Osteoblast (primary cell): ENCODE results near the gene AKAP6. TPM values are rescaled to one million over a fixed set of nuclear protein-coding genes. Genes with fewer than 3 reads are reported as not detected.

ENCODE experiments used
- DNase-seq: peaks from one replicate; pipeline ENCODE4 v3.0.0; 2011; ENCODE audit warnings: low spot score, mixed read lengths; ENCODE audit not compliant: insufficient read length; ENCODE audit errors: missing footprints
- H2AFZ ChIP-seq: 2 replicates; pipeline ENCODE4 v1.6.0; 2011; ENCODE audit warnings: mild to moderate bottlenecking, low read length
- H3K27ac ChIP-seq: 2 replicates; pipeline ENCODE4 v1.5.1; 2011; ENCODE audit warnings: mild to moderate bottlenecking, low read depth, low read length, moderate library complexity
- H3K27me3 ChIP-seq: 2 replicates; pipeline ENCODE4 v1.6.0; 2012; ENCODE audit warnings: mild to moderate bottlenecking, control low read depth, inconsistent platforms, low read length, moderate library complexity; ENCODE audit not compliant: insufficient read depth
- H3K36me3 ChIP-seq: 2 replicates; pipeline ENCODE4 v1.5.1; 2011; ENCODE audit warnings: mild to moderate bottlenecking, low read length, control low read depth, moderate library complexity; ENCODE audit not compliant: insufficient read depth
- H3K4me1 ChIP-seq: 2 replicates; pipeline ENCODE4 v1.5.1; 2011; ENCODE audit warnings: mild to moderate bottlenecking, low read length, control low read depth, moderate library complexity; ENCODE audit not compliant: insufficient read depth
- H3K4me2 ChIP-seq: 2 replicates; pipeline ENCODE4 v1.6.0; 2011; ENCODE audit warnings: mild to moderate bottlenecking, low read length; ENCODE audit not compliant: insufficient read depth
- H3K4me3 ChIP-seq: fragments of 200-600 bp; sonication (generic); 3 replicates; pipeline ENCODE4 v1.5.1; 2012; ENCODE audit warnings: mild to moderate bottlenecking, low read length, inconsistent platforms; ENCODE audit not compliant: insufficient read depth
- H3K79me2 ChIP-seq: 2 replicates; pipeline ENCODE4 v1.6.0; 2012; ENCODE audit warnings: mild to moderate bottlenecking, low read length, control low read depth, inconsistent platforms; ENCODE audit not compliant: insufficient read depth
- H3K9me3 ChIP-seq: 2 replicates; pipeline ENCODE4 v1.5.1; 2011; ENCODE audit warnings: low read depth, low read length, control low read depth
- H4K20me1 ChIP-seq: 2 replicates; pipeline ENCODE4 v1.6.0; 2012; ENCODE audit warnings: mild to moderate bottlenecking, low read length, control low read depth; ENCODE audit not compliant: insufficient read depth
- total RNA-seq: library from RNA; depleted of rRNA; stranded (reverse); fragments of >200 nt; gene quantifications from 2 replicates; pipeline ENCODE4 v1.2.3, GENCODE V29; 2012
- TF ChIP-seq, protein P1 (sequence below): IDR thresholded peaks from 2 replicates; pipeline ENCODE4 v1.5.1; 2011; ENCODE audit warnings: mild to moderate bottlenecking, low read depth, low read length, moderate library complexity; ENCODE audit errors: extremely low read depth

Gene AKAP6
- total RNA-seq, 1 donor, result 2.2 TPM

DNA sequence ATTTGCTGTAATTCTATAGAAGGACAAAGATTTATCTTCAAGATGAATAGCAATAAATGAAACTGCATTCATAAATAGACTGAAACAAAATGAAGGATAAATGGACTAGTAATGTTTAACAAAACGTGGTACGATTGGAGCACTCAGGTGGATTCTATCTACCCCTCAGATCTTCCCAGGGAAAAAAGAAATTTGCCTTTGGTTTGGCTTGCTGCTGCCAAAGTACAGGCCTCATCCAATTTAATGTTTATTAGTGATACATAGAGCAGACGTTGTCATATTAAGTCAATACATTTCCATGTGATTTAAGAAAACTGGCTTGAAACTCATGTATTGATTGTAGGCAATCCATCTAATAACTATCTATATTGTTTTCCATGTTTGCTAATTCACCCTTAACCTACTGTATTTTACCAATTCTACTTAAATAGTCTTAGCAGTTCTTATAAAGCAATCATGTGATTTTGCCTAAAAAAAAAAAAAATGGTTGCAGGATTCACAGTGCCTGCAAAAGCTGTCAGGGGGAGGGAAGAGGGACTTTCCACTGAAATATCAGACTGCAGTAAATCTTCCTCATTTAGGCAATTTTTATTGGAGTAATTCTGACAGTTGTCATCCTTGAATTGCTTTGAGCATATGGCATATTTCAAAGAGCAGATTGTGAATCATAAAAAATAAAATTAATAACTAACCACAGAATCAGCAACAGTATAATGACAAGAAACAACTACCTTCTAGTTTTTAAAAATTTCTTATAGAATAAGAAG is 367.4 kb downstream of the AKAP6 start:
- H4K20me1 ChIP-seq, result no peaks in the 10 kb centered on the region
- H3K4me2 ChIP-seq, result no peak overlapping the region

DNA sequence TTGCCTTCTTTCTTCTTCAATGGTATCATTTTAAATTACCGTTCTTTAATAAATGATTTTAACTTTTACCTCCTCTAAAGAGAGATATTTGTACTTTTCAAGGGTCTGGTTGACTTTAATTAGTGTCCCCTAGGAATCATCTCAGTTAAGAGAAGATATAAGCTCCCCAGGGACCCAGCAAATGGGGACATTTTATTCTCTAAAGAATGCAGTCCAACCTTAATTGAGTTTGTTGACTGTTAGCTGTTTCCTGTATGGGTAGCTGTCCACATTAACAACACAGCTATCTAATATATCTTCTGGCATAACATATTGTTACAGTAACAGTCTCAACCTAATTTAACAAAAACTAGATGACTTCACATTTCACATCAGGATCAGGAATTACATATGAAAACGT is 368.0 kb downstream of the AKAP6 start:
- H3K4me2 ChIP-seq, result no peak overlapping the region
- no peaks in the 10 kb centered on the region for H4K20me1 ChIP-seq
- no peaks in the 10 kb centered on the region for H3K36me3 ChIP-seq
- H2AFZ ChIP-seq, result no peak overlapping the region
- H3K4me1 ChIP-seq, result peaks cover 23% of the 10 kb centered on the region
- H3K9me3 ChIP-seq, result no peaks in the 10 kb centered on the region
- H3K27me3 ChIP-seq, result no peaks in the 10 kb centered on the region
- H3K79me2 ChIP-seq, result no peaks in the 10 kb centered on the region
- TF ChIP-seq, protein P1, sequence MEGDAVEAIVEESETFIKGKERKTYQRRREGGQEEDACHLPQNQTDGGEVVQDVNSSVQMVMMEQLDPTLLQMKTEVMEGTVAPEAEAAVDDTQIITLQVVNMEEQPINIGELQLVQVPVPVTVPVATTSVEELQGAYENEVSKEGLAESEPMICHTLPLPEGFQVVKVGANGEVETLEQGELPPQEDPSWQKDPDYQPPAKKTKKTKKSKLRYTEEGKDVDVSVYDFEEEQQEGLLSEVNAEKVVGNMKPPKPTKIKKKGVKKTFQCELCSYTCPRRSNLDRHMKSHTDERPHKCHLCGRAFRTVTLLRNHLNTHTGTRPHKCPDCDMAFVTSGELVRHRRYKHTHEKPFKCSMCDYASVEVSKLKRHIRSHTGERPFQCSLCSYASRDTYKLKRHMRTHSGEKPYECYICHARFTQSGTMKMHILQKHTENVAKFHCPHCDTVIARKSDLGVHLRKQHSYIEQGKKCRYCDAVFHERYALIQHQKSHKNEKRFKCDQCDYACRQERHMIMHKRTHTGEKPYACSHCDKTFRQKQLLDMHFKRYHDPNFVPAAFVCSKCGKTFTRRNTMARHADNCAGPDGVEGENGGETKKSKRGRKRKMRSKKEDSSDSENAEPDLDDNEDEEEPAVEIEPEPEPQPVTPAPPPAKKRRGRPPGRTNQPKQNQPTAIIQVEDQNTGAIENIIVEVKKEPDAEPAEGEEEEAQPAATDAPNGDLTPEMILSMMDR, result no peak
- H3K4me3 ChIP-seq, result no peak overlapping the region
- no peak overlapping the region for H3K27ac ChIP-seq
- DNase-seq, result no peak

More for the DNA sequence above, 367.4 kb downstream of the AKAP6 start:
- no peak overlapping the region for H3K27ac ChIP-seq
- H3K79me2 ChIP-seq, result no peaks in the 10 kb centered on the region
- no peak for DNase-seq
- TF ChIP-seq, protein P1, result no peak
- no peaks in the 10 kb centered on the region for H3K36me3 ChIP-seq
- peaks cover 23% of the 10 kb centered on the region for H3K4me1 ChIP-seq
- no peak overlapping the region for H2AFZ ChIP-seq
- no peaks in the 10 kb centered on the region for H3K27me3 ChIP-seq
- H3K4me3 ChIP-seq, result no peak overlapping the region
- no peaks in the 10 kb centered on the region for H3K9me3 ChIP-seq

DNA sequence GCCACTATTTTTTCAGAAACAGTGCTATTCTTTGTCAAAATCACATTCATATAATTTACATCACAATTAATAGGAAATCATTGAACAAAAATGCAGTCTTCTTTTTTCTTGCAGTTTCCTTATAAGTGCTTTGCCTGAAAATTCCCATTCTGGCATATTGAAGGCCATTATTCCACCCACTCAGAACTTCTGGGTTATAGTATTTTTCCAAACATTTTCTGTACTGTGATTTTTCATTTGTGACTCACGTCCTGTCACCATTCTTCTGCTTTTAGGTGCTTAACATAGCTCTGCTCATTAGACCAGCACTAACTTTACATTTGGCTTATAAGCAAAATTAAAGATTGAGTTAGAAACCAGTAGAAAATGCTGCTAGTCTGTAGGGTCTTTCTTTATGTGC is 368.6 kb downstream of the AKAP6 start:
- Histone ChIP-seq H3K79me2 (no peaks in the 10 kb centered on the region), H3K4me1 (peaks cover 22% of the 10 kb centered on the region), H3K4me2 (no peak overlapping the region), H3K27me3 (no peaks in the 10 kb centered on the region), H4K20me1 (no peaks in the 10 kb centered on the region), H2AFZ (no peak overlapping the region), H3K27ac (no peak overlapping the region), H3K4me3 (no peak overlapping the region), H3K9me3 (no peaks in the 10 kb centered on the region), H3K36me3 (no peaks in the 10 kb centered on the region)
- DNase-seq, result no peak
- TF ChIP-seq, protein P1, result no peak

DNA sequence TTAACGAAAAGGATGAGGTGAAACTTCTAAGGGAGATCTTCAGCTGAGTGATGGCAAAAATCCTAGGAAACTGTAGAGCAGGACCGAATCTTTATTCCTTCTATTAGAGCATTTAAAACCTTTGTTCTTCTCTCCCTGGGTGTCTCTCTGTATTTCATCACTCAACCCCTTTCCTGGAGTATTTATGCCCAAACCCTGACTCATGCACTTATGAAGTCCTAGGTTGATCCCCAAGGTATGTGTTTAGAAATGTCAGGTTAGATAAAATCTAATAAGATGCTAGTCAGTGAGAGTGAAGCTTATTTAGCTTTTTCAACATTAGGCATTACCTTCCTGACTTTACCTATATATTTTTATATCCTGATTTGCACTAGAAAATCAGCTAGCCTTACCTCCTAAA is 369.7 kb downstream of the AKAP6 start:
- Histone ChIP-seq H3K36me3 (no peaks in the 10 kb centered on the region), H3K27me3 (no peaks in the 10 kb centered on the region), H3K27ac (no peak overlapping the region), H4K20me1 (no peaks in the 10 kb centered on the region), H3K4me3 (no peak overlapping the region), H3K4me1 (peaks cover 14% of the 10 kb centered on the region), H3K9me3 (no peaks in the 10 kb centered on the region), H3K79me2 (no peaks in the 10 kb centered on the region), H2AFZ (no peak overlapping the region), H3K4me2 (no peak overlapping the region)
- TF ChIP-seq, protein P1, result no peak
- DNase-seq, result no peak
